Lung microvascular endothelial cell (primary cell): ENCODE results near the gene GLCCI1. TPM values are rescaled to one million over a fixed set of nuclear protein-coding genes. Genes with fewer than 3 reads are reported as not detected.

Experiments
- DNase-seq, 2 donors: peaks; one replicate each; pipeline versions ENCODE4 v3.0.0 to v3.0.0-alpha.2; 2010; ENCODE audit warnings: low read depth in 2 of 2
- total RNA-seq: library from RNA; depleted of rRNA; stranded (reverse); fragments of >200 nt; gene quantifications from 2 replicates; pipeline ENCODE4 v1.2.1, GENCODE V29; 2014

Gene GLCCI1
- total RNA-seq, 1 donor from 2014 or later = 1.4 TPM

- DNase-seq = no peak
Observed at GRCh38 chr7:8130663-8131062, 162.1 kb downstream of the GLCCI1 start.

DNA sequence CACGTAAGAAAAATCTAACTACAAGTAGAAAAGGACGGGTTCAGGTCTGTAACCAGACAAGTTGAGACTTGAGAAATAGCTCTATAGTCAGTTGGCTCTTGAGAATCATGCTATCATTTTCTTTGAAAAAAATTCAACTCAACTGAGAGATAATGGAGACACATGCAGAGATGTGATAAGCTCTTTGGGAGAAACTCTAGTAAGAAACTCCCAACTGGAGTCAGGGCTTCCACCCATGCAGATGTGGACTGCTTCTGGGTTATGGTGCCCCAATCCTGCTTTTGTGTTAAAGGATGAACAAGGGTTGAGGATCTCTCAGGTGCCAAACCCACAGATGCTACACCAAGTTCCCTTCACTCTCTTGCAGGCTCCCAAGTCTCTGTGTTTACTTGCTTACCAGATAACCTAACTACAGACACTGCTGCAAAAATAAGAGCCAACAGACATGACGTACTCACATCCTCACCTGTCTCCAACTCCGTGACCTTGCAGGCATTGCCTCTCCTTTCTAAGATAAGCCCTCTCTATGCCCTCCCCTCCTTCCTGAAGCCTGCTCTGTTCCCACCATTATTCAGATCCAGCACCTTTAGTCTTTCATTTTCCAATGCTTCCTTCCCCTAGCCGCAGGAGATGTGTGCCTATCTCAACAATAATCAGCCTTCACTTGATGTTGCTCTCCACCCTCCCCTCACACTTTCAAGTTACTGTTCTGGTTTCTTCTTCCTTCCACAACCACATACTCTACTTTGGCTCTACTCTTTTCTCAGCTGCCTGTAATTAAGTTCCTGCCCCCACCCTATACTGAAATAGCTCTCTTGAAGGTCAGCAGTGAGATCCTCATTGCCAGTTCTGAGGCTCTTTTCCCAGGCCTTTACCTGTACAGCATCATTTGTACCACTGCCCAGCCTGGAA lies 163.4 kb downstream of the GLCCI1 start:
- DNase-seq = no peak

DNA sequence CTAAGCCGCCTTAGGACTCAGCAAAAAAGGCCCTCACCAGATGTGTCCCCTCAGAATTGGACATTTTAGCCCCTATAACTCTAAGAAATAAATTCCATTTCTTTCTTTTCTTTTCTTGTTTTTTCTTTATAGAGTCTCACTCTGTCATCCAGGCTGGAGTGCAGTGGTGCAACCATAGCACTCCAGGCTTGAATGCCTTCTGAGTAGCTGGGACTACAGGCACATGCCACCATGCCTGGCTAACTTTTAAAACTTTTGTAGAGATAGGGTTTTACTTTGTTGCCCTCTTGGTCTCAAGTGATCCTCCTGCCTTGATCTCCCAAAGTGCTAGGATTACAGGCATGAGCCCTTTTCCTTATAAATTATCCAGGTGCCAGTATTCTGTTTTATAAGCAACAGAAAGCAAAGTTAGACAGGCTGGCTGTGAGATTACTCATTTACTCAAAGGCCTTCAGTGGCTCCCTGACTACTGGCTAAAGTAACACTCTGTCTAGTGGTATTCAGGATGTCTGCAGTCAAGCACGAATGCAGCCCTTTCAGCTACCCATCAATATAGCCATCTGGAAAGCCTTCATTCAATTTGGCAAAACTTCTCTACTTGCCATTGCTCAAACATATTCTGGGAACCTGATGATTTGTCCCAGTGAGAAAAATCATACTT lies 164.7 kb downstream of the GLCCI1 start:
- no peak for DNase-seq

GRCh38 chr7:8134089-8134733 lies 165.6 kb downstream of the GLCCI1 start:
- no peak for DNase-seq

DNA sequence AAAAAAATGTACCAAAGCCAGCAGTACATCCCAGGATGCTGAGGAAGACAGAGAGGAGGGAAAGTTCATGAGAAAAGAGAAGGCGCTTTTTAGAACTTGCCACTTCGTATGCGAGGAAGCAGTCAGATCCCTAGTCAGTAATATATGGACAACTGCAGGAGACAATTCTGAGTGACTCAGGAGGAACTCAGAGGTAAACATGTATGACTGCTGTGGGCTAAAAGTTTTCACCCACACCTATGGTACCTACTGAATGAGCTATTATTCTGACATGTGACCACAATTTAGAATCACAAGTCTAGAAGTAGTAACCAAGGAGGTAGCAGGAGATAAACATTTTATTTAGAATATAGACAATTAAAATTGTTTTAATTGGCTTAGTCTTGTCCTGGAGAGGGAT lies 166.8 kb downstream of the GLCCI1 start:
- DNase-seq = no peak

- DNase-seq = no peak
Observed at GRCh38 chr7:8136051-8136730, 167.6 kb downstream of the GLCCI1 start.
